KBM-7 (cell line): Measurements from ENCODE around the gene DMKN.

Experiments
- DNase-seq: peaks from one replicate; pipeline ENCODE4 v3.0.0-alpha.2; 2015
- in situ Hi-C: fragments of 300-500 bp; cut with MboI; formaldehyde crosslinking; loops from 2 replicates; pipeline ENCODE4 v1.14.3; 2020; ENCODE audit warnings: low sequenced_read_pairs, low pct_unique_long_range_greater_than_20kb, mixed read lengths

The DMKN gene

GRCh38 chr19:35449359-35450043 is 63.9 kb downstream of the DMKN start:
- no peak for DNase-seq
- in situ Hi-C loops: no loop called here

- in situ Hi-C loops: no loop called here
- no peak for DNase-seq
These were observed 65.6 kb downstream of the DMKN start, which contains the start of gene FFAR2 for GRCh38 chr19:35447606-35448469. FFAR2 (plus strand) TSS chr19:35448257; CDS start chr19:35449715, 1,458 bp downstream.
